GM18519 (cell line): ENCODE data around the gene HS3ST1.

Experiments
- ATAC-seq: cut with Tn5 transposase; IDR thresholded peaks from one replicate; pipeline ENCODE4 v1.9.1; 2021; ENCODE audit warnings: mild to moderate bottlenecking, moderate library complexity; ENCODE audit not compliant: unreplicated experiment, low FRiP score

The HS3ST1 gene

DNA sequence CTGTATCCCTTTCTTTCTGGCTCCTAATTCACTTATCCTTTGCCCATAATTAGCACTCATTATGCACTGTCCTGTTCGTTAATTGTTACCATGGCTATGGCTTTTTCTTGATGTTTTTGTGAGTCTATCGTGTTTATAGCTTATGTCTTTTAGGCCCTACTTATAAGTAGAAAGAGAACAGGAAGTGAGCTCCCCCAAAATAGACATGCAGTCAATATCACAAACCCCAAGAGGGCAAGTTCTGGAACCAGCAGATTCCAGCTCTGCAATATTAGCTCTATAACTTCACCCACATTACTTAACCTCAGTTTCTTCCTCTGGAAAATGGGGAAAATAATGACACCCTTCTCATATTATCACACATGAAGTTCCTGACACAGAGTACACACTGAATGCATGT is 7.4 kb upstream of the HS3ST1 start:
- ATAC-seq, result peak; percentile 74

DNA sequence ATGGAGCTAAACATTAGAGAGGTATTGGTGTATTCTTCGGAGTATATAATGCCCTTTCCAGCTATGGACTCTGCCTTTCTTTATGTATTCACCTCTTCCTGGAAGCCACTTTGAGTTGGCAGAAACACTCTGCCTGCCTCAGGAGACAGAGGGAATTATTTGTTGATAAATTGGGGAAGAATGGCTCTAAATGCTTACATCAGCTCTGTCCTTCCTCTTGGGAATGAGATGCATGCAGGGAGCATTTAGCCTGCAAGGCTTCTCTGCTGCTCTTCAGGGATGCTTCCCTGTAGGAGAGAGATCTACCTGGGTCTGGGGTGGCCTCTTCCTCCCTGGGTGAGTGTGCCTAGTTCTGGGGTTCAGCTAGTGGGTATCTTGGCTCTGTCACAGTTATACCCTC is 6.9 kb upstream of the HS3ST1 start:
- no peak for ATAC-seq

DNA sequence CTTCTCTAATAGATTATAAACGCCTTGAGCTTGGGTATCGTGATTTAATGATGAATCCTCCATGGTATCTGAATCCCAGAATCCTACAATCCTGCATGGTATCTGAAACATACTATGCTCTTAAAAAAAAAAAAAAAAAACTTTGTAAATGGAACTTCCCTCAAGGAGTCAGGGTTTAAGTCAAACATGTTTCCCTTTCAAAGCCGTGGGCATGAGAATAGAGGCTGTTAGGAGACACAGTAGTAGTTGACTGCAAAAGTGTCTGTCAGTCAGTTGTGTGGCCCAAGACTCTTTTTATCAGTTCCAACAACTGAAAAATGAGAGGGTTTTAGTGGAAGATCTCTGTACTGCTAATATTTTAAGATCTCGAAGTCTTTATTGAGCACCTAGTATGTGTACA is 2.4 kb upstream of the HS3ST1 start:
- ATAC-seq, result no peak

DNA sequence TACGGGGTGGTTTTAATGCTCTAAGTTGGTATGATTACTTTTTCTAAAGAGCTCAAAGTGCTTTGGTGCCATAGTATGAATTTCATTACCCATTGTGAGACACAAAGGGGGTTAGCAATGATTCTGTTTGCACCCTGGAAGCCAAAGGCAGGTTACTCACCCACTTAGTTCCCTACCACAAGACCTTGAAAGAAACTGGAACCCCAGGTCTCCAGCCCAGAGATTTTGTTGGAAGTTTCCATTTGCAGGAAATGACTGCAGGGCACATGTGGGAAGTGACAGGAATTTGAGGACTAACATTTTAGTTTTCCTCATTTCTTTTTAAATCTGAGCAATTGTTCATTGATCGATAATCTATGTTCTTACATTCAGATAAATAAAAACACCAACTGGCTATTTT is 1.8 kb upstream of the HS3ST1 start:
- ATAC-seq, result no peak

DNA sequence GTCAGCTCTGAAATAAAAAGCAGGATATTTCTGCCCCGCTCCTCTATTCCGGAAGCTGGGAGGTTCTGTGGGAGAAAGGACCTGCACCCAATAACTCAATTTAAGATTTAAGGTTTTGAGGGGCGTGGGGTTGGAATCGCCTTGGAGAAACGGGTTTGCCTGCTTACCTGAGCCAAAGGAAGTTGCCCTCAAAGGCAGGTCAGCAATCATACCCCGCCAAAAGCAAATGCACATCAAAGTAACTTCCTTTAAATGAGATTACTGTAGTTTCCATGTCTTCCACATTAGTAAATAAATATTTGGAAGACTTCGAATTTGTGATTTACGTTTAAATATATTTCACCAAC is 978 bp upstream of the HS3ST1 start:
- ATAC-seq, result no peak

DNA sequence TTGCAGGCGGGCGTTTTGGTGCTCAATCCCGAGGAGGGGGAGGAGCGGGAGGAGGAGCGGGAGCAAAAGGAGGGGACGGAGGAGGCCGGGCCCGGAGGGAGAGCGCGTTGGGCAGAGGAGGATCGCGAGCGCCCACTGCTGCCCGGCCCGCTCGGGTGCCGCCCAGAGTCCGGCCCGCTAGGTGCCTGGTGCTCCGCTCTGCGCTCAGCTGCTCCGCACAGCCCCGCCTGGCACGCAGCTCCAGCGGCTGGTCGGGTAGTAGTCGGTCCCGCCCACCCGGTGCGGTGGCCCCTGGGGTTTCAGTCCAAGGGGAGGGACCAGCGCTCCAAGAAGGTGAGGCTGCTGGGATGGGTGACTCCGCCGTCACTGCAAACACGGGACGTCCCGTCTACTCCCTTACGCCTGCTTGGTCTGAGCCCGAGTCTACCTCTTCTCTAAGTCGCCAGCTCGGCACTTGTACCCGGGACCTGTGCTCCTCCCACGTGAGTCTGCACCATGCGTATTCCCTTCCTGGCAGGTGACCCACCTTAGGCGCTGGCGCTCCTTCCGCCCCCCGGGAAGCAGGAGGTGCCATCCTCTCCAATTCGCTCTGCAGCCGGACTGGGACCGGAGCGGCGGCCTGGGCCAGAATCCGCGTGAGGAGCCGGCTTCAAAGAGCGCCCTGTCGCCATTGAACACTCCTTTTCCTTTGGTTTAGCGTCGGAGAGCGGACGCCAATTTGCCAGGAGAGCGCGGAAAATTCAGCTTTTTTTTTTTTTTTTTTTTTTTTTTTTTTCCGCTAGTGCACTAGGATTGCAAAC is 405 bp upstream of the HS3ST1 start:
- peak; percentile 61 for ATAC-seq

DNA sequence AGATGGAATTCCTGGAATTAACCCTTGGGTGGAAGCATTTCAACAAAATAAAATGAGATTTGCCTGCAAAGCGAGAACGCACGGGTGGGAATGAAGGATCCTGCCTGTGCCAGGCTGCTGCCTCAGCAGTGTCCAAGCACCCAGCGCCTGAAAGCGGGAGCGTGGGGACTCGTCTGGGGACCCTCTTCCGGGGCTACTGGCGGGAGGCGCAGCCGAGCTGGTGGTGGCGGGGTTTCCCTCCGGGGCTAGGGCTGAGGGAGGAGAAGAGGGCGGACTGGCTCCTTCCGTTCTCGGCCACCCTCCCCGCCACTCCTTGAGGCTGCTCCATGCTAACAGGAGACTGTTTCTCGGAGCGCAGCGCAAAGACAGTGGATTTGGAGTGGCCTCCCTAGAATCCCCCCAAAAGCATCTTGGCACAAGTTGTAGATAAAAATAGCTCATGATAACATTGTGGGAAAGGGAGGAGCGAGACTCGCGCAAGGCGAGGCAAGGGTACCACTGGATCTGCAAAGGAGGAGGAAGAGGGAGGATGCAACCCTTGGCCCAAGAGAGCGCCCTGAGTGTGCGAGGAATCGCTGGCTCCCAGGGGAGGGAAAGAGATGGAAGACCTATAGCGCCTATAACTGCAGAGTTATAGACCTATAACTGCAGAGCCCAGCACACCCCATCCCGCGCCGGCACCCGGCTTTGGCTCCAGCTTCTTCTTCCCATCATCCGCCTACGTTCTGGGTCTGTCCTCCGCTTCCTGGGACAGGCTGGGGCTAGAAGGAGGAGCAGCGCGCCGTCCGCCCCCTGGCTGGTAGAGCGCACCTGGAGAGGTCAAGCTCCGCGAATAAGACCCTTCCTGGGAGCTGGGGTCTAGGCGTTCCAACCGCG is 1.3 kb downstream of the HS3ST1 start:
- ATAC-seq, result no peak

DNA sequence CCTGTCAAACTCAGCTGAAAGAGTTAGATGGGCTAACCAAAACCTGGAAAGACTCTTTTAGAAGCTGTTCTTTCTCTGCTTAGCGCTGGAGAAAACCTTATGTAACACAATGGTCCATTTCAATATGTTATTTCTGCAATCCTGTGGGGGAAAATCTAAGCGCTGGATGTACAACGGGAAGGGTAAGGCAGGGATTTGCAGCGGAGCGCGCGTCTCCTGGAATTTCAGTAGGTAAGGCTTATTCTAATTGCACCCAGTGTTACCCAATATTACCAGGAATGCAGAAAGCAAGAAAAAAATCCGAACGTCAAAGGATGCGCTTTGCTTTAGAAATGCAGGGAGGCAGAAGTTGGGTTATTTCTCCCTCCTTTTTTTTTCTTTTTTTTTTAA is 2.0 kb downstream of the HS3ST1 start:
- no peak for ATAC-seq

DNA sequence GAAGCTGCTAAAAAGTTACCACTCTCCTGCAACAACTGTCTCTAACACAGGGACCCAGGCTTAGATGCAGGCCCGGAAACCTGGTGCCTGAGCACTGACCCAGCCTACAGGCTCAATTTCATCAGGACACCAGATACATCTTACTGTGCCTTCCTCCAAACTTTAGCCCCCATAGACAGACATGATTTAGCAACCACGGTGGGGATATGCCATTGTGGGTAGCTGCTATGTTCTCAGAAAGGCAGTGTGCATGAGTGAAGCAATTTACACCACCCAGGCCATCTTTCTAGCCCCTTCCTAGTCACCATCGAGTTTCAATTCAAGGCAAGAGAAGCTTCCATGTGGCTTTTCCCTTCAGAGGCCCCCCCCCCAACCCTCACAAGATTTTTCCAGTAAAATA is 2.7 kb downstream of the HS3ST1 start:
- no peak for ATAC-seq

DNA sequence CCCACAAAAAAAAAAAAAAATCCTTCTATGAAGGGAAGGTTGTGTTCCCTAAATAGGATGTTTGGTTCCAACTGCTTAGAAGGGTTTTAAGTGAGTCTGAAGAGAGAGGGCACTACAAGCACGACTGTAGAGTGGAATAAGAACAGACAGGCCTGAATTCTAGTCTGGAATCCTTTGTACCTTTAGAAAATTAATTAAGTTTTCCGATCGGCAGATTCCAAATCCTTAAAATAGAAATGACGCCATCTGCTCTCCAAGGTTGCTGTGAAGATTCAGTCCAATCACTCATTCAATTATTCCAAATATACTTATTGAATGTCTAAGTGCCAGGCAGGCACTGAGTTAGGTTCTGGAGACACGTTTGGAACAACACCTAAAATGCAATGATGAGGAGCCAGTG is 3.8 kb downstream of the HS3ST1 start:
- ATAC-seq, result no peak

DNA sequence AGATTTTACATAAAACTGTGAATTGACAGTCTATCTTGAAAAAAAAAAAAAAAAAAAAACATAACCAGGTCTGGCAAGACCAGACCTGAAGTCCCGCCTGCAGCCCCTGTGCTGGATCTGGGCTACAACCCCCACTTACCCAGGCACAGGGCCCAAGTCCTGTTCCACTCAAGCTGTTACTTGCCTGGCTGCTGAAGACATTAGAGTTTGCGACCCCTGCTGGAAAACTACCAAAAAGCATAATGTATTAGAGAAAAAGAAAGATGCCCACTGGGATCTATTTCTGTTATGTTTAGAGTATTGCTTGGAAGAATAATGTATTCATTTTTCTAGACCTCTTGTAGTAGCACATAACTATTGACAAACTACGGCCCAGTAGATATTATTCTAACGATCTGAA is 4.7 kb downstream of the HS3ST1 start:
- ATAC-seq, result no peak

DNA sequence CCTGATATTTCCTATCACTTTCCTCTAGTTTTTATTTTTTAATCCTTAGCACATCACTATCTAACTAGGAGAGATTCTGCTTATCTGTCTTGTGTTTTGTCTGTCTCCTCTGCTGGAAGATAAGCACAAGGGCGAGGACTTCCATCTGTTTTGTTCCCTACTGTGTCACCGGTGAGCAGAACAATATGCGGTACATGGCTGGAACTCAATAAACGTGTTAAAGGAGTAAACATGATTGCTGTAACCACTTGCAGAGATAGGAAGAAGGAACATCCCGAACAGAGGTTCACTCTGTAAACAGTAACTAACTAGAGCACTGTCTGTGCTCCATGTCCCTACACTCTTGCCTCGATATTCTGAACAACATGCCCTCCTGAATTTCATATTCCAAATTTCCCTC is 5.2 kb downstream of the HS3ST1 start:
- ATAC-seq, result no peak

DNA sequence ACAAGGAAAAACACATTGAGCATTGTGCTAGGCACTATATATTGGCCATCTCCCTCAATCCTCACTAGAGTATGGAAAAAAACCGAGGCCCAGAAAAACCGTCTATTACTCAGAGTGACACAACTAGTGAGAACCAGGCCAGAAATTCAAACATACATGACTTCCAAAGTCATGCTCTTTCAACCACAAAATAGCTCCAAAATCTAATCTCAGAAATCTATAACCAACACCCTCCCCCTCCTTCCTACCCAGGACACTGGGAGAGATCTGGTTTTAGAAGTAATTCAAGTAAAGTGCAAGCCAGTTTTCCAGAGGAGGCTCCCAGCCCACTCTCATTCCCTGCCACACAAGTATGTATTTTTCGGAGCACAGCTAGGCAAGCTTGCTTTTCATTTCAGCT is 7.6 kb downstream of the HS3ST1 start:
- no peak for ATAC-seq

DNA sequence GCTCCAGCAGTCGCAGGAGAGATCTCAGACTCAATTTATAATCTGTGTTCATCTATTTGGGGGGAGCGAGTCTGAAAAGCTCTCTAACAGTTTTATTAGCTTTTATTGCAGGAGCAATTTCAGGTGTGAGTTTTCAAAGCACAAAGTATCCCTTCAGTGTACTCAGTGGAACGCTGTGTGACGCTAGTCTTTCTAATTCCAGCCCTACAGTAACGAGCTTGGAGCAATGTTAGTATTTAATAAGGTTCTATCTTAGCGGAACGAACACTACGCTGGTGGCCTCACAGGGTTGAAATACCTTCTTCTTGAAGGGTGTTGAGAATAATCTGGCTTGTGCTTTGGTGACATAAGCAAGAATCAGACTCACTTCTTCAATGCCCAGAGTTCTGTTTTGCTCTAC is 8.4 kb downstream of the HS3ST1 start:
- no peak for ATAC-seq

DNA sequence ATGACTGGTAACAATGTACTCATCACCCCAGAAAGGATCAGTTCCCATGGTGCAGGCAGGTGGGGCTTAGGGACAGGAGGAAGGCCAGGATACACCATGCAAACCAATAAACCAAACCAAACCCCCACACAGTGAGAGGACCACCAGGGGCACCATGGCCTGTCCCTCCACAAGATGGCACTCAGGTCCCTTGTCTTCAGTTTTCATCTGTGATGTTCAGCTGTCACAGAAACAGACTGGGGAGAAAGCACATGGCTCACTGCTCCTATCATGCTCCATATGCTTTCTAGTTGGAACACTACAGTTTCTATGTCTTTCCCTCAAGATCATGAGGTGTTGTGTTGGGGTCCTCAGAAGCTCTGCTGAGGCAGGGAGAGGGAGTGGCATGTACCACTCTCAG is 10.1 kb downstream of the HS3ST1 start:
- no peak for ATAC-seq

DNA sequence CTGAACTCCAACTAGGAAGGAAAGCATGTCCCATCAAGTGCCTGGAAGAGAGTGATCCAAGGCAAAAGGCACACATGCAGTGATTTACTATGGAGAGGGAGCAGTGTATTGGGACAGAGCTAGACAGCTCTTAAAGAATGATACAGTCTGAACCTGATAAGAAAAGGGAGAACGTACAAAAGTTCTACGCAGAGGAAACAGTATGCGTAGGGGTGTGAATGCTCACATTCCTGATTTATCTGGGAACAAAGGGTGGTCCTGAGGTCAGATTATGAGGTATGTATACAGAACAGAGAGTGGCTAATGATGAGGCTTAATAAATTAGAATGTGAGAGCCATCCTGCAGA is 12.0 kb downstream of the HS3ST1 start:
- ATAC-seq, result no peak

DNA sequence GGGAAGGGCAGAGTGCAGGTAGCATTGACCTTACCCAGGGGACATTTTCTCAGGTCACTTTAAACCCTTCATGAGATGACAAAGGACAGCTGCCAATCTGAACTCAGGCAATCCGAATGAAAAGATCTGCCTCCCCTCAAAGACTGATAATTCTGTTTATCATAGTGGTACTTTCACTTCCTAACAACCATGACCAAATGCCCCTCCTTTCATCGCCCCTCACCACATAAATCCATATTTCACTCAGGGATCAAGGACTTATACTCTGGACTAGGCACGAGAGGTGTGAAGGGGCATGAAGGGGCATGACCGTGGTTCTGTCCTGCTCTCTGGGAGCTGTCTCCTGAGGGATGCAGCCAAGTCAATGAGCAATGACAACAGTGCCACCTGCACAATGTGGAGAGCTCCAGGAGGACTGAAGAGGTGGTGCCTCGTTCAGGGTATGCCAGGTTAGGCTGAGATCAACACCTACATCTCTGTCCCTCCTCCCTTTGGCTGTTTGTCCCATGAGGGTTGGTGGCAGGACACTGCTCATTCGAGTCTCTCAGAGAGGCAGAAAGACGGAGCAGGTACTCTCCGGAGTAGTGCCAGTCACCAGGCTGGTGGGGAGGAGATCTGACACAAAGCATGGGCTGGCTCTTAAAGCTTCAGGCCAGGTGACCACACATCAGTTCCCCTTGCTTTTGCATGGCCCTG is 12.5 kb downstream of the HS3ST1 start:
- peak; percentile 38 for ATAC-seq

DNA sequence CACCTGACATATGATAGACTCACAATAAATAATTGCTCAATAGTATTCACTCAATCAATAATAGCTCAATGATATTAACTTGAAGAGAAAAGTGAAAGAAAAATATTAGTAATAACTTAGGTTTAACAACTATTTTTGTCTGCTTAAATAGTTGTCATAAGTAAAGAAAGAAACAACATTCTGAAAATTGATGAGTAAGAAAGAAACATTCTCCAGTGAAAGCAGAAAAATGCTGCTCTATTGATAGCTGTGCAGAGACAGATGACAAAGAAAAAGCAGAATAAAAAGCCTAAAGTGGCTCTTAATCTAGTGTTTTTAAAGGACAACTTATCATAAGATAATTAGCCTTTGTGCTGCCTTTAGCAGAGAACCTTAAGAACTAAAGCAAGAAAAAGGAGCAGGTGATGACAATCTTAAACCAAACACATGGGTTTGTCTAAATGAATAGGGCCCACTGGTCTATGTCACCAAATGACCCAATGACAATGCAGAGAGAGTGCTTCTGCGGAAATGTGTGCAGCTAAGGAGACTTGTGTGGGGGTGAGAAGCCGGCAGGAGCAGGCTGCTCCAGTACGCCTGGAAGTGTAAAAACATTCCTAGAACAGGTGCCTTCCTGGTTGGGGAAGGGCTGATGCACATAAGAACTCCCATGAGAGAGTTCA is 13.2 kb downstream of the HS3ST1 start:
- peak; percentile 71 for ATAC-seq

DNA sequence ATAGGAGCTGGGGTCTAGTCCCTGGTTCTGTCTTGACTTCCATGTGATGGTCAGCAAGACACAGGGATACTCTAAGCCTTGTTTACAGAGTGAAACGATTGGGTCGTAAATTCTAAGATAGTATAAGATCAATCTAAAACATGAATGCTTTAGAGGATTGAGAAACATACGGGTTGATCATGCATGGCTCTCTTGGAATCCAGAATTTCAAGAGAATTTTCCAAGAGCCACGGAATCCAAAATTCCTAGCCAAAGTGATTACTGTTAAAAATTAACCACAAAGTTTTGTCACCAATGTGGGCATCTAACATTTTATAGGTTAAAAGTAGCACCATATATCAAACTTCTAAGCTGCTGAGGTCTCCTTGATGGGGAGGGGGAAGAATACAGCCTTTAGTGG is 16.5 kb downstream of the HS3ST1 start:
- no peak for ATAC-seq

DNA sequence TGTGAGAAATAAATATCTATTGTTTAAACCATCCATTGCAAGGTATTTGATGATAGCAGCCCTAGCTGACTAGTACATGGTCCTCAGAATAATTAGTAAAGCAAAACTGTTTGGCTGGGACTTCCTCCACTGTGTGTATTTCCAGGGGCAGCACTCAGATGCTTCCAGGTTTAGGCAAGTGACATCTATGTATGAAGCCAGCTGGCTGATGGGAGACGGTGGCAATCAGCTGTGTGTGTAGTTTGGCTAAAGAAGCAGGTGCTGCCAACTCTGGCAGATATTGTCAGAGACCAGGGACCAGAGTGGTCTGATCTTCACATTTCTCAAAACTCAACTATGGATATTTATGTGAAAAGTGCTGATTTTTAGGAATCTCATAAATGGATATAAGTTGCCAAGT is 19.1 kb downstream of the HS3ST1 start:
- no peak for ATAC-seq
